LHCN-M2 (cell line): ENCODE measurements around the gene GLT1D1. TPM values are rescaled to one million over a fixed set of nuclear protein-coding genes. Genes with fewer than 3 reads are reported as not detected.
"Not testable (repeated sequence)": the region's sequence is repeated elsewhere in the genome, so short reads cannot be mapped to it uniquely, and the experiment has no call there.

ENCODE experiments used
- DNase-seq: peaks from one replicate; pipeline ENCODE4 v3.0.0-alpha.2; 2012; ENCODE audit warnings: low read depth
- total RNA-seq: library from RNA; depleted of rRNA; stranded (reverse); fragments of >200 nt; gene quantifications from 2 replicates; pipeline ENCODE4 v1.2.3, GENCODE V29; 2014

The GLT1D1 gene
- total RNA-seq, 1 experiment from 2014 or later, result not detected

DNA sequence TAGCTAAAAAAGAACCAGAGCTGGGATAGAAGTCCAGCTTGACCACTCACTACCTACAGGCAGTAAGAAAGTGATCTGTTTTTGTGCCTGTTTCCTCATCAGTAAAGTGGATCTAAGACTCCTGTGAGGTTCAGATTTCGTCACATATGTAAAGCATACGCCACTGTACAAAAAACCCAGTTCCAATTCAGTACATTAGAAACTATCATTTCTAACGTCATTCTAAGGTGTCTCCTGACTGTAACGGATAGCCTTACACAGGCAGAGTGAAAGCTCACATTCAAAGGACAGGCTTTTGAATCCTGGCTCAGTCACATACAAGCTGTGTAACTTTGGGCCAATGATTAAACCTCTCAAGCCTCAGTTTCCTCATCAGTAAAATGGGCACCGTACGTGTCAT lies 33.0 kb upstream of the GLT1D1 start:
- no peak for DNase-seq

DNA sequence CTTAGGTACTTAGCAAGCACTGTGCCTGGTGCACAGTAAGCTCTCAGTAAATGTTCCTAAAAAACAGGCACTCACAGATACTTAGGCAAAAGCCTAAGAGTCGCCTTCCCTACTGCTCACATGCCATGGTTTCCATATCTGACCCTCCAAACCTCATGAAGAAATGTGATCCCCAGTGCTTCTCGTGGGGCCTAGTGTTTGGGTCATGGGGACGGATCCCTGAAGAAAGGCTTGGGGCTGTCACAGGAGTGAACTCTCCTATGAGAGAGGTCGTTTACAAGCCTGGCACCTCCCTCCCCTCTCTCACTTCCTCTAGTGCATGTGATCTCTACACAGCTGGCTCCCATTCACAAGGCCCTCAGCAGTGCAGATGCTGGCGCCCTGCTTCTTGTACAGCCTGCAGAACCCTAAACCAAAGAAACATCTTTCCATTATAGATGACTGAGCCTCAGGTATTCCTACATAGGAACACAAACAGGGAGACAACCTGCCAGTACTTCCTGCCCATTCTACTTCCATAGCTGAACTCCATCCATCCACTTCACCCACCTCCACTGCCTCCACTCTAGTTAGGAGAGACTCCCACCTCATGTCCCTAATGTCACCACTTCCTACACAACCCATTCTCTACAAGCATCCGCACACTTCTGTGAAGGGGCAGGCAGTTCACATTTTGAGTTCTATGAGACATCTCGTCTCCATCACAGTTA lies 32.4 kb upstream of the GLT1D1 start:
- no peak for DNase-seq

DNA sequence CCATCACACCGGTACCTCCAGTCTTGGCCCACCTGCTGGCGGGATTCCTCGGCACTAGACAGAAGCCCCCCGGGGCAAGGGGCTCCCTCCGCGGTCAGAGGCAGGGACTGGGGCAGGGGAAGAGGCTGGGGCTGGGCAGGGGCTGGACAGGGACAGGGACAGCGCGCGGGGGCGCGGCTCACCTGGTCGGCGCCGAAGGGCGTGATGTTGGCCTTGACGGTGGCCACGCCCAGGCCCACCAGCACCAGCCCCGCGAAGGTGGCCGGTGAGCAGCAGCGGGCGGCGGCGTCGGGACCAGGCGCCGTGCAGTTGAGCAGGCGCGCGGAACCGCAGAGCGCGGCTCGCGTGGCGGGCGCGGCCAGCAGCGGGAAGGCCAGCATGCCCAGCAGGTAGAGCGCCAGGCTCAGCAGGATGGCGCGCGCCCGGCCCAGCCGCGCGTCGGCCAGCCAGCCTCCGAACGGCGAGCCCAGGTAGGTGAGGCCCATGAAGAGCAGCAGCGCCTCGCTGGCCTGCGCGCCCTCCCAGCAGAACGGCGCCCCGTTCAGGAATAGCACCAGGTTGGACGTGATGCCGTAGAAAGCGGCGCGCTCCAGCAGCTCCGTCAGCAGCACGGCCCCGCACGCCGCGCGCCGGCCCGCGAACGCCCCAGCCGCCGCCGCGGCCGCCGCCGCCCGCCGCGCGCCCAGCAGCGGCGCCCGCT lies 29.9 kb upstream of the GLT1D1 start:
- DNase-seq, result no peak

DNA sequence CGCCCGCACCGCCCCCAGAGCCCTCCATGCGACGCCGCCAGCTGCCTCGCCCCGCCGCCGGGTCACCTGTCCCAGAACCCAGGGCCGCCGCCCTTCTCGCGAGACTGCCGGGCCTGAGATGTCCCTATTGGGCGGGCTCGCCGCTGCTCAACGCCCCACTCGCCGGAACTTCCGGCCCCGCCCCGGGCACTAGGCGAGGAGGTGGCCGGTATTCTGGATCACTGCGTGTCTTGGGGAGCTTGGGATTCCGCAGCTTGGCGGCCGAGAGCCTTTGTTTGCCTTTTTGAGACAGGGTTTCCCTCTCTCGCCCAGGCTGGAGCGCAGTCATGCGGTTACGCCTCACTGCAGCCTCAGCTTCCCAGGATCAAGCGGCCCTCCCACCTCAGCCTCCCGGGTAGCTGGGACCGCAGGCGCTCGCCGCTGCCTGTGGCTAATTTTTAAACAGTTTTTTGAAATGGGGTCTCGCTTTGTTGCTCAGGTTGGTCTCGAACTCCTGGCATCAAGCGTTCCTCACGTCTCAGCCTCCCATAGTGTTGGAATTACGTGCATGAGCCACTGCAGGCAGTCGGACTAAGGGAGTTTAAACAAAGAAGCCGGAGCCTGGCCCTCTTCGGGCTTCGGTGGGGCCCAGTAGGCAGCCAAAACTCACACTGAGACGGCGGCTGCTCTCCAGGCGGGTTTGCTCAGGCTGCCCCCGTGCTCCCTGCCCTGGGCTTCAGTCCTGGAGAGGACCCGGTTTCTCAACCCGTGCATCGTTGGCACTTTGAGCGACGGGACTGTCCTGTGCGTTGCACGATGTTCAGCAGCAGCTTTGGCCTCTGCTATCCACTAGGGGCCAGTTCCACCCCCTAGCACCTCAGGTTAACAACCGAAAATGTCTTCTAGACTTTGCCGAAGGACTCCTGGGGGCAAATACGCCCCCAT lies 29.1 kb upstream of the GLT1D1 start, which contains the start of gene SLC15A4:
Gene SLC15A4, minus strand, starts transcription at position 43 of the 924 bp plus-strand sequence. Its CDS starts 15 bp downstream, at position 28.
- DNase-seq, result peak; percentile 87

DNA sequence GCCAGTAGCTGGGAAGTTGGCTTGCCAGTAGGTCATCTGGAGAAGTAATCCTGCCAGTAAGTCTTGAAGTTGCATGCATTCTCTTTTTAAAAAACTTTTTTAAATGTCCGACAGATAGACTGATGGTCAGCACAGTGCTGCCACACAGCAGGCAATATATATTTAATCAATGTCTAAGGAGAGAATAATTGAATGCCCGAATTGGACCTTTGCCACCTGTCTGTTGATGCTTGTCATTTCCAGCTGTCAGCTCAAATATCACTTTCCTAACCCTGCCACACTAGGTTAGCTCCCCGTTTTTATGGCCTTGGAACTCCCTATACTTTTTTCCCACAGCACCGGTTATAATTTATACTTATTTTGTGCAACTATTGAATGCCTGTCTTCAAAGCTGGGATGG lies 27.4 kb upstream of the GLT1D1 start:
- no peak for DNase-seq

DNA sequence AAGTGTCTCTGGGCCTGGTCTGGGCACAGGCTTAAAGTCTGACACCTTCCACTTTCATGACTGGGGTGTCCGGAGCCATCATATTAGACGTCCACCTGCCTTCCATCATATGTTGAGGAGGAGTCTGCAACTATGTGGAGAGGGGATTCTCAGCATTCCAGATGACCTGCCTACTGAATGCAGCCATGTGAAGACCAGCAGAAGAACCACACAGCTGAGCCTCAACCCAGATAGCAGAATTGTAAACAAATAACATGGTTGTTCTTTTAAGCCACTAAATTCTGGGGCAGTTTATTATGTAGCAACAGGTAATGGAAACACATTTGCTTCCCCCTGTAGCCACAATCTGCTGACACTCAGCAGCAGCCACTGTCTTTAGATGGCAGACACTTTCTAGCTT lies 25.6 kb upstream of the GLT1D1 start:
- DNase-seq, result no peak

DNA sequence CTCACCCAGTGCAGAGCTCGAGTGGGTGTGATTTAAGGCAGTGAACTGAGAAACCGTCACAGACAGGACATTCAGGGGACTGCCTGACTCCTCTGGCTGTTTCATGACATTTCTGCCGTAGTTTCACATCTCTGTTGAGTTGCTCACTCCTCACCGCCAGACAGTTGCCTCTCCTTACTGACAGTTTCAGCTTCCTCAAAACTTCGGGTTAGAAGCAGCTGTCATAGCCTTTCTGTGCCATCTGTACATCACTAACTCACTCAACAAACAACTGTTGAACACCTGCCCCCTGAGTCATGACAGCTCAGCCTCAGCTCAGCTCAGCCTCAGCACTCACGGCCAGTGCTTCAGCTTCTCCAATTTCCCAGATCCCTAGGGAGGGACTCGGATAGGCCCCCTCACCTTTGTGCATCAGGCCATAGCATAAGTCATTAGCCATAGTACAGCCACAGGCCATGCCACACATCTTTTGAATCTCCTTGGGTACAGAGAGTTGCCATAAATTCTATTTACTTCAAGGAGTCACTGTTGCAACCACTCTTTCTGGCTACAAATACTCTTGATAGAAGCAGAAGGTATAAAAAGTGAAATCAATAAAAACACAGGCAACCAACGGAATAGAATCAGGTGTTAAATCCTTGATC lies 23.3 kb upstream of the GLT1D1 start:
- peak; percentile 92 for DNase-seq

DNA sequence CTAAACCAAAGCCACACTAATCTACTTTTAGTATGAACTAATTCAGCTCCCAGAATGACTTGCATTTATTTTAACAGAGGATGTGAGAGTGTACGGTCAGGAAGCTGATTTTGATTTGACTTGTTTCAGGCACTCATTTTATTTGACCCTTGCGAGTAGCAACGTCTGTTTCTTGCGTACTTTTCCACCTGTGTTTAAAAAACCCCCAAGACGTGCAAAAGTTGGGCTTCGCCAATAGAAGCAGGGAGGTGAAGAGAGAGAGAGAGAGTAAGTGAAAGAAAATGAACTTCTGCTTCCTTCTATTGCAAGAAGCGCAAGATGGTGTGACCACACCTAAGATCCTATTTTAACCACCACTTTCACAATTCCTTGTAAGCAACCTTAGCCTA lies 22.8 kb upstream of the GLT1D1 start:
- no peak for DNase-seq

DNA sequence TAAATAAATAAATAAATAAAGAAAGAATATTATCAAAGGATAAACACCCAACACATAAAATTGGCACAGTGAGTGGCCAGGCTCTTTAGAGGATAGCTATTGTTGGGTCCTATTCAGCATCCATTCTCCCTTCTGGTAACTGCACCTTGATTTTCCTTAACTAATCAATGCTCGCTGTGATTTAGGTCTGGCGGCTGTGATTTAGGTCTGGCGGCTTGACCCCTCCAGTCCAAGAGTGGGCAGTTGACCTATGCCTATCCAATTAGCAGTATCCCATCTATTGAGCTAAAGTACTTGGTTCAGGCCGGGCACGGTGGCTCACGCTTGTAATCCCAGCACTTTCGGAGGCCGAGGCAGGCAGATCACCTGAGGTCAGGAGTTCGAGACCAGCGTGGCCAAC lies 19.9 kb upstream of the GLT1D1 start:
- no peak for DNase-seq

DNA sequence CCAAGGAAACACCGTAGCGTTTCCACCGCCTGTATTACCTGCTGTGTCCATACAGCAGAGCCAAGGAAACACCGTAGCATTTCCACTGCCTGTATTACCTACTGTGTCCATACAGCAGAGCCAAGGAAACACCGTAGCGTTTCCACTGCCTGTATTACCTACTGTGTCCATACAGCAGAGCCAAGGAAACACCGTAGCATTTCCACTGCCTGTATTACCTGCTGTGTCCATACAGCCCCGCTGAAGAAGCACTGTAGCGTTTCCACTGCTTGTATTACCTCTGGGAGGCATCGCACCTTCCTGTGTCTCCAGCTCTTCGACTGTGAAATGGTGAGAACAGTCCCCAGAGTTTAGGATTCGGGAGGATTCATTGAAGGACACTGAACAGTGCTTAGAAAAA lies 13.4 kb upstream of the GLT1D1 start:
- DNase-seq, result not testable (repeated sequence)

DNA sequence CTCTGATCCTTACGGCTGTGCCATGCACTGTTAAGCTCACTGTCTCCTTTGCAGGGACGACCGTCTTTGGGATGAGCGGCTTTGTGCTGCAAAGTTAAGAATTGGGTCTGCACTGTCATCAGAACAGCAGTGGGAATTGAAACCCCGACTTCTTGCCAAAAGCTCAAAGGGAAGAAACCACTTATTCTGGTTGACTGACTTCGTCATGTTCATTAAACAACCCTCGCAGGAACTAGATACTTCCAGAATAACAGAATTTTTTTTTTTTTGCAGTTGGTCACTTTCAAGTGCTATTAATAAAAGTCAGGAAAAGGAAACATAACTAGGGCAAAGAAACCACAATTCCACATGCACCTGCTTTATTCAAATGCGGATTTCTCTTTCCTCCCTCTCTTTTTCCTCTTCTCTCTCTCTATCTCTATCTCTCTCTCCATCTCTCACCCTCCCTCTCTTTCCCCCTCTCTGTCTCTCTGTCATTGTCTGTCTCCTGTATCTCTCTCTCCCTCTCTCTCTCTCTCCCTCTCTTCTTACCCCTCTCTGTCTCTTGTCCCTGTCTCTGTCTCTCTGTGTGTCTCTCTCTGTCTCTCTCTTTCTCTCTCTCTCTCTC lies 12.3 kb upstream of the GLT1D1 start:
- peak; percentile 15 for DNase-seq

DNA sequence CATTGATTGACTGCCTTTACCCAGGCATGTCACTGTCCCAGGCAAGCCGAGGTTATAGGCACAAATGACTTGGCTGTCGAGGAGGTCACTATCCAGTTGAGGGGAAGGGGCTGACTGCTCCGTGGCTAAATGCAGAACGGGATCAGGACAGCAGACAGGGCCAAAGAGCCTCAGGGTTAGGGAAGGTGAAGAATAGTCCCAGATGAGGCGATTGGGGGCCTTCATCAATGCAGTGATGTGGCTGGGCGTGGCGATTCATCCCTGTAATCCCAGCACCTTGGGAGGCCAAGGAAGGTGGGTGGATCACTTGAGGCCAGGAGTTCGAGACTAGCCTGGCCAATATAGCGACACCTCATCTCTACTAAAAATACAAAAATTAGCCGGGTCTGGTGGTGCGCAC lies 10.7 kb upstream of the GLT1D1 start:
- no peak for DNase-seq

DNA sequence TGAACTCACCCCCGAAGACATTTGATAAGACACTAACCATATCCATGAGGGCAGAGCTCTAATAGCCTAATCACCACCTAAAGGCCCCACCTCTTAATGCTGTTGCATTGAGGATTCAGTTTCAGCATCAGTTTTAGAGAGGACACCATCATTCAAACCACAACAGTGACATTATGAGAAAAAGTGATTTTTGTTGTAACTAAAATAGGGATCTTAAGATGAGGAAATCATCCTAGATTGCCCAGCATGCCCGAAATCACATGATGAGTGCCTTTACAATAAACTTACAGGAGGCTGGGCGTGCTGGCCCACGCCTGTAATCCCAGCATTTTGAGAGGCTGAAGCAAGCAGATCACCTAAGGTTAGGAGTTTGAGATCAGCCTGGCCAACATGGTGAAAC lies 9.7 kb upstream of the GLT1D1 start:
- no peak for DNase-seq

DNA sequence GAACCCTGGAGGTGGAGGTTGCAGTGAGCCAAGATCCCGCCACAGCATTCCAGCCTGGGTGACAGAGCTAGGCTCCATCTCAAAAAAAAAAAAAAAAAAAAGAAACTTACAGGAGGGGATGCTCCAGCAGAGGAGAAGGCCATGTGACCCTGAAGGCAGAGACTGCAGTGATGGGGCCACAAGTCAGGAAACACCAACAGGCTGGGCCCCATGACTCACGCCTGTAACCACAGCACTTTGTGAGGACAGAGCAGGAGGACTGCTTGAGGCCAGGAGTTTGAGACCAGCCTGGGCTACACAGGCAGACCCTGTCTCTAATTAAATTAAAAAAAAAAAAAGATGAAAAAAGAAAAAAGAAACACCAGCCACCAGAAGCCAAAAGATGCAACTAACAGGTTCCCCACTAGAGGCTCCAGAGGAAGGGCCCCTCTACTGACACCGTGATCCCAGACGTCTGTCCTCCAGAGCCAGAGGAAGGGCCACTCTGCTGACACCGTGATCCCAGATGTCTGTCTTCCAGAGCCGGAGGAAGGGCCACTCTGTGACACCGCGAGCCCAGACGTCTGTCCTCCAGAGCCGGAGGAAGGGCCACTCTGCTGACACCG lies 9.1 kb upstream of the GLT1D1 start:
- no peak for DNase-seq

DNA sequence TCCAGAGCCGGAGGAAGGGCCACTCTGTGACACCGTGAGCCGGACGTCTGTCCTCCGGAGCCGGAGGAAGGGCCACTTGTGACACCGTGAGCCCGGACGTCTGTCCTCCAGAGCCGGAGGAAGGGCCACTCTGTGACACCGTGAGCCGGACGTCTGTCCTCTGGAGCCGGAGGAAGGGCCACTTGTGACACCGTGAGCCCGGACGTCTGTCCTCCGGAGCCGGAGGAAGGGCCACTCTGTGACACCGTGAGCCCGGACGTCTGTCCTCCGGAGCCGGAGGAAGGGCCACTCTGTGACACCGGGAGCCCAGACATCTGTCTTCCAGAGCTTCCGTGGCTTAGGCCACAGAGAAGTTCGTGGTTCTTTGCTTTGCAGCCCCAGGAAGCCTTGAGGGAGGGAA lies 6.6 kb upstream of the GLT1D1 start:
- not testable (repeated sequence) for DNase-seq

DNA sequence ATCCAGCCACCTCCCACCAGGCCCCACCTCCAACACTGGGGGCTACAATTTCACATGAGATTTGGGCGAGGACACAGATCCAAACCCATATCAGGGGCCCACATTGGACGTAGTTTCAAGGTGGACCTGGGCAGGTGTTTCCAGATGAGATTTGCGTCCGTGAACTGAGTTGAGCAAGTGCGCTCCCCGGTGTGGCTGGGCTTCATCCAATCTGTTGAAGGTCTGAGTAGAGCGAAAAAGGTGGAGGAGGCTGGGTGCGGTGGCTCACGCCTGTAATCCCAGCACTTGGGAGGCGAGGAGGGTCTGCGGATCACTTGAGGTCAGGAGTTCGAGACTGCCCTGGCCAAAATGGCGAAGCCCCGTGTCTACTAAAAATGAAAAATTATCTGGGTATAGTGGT lies 4.9 kb upstream of the GLT1D1 start:
- no peak for DNase-seq

DNA sequence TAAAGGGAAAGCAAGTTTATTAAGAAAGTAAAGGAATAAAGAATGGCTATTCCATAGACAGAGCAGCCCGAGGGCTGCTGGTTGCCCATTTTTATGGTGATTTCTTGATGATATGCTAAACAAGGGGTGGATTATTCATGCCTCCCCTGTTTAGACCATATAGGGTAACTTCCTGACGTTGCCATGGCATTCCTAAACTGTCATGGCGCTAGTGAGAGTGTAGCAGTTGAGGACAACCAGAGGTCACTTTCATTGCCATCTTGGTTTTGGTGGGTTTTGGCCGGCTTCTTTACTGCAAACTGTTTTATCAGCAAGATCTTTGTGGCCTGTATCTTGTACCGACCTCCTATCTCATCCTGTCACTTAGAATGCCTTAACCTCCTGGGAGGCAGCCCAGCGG lies 3.5 kb upstream of the GLT1D1 start:
- not testable (repeated sequence) for DNase-seq

DNA sequence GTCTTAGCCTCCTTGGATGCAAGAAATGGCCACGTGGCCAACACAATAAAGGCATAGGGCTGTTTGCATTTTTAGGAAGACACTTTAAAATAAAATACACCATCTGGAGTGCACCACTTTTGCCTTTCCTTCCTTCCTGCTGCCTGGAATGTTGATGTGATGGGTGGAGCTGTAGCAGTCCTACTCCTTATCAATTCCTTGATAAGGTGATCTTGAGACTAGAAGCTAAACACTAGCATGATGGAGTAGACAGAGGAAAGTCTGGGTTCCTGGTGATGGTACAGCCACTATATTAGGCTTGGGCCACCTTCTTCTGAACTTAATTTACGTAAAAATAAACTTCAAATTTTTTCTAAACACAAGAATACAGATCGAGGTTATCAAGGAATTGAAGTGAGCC lies 2.9 kb upstream of the GLT1D1 start:
- no peak for DNase-seq

DNA sequence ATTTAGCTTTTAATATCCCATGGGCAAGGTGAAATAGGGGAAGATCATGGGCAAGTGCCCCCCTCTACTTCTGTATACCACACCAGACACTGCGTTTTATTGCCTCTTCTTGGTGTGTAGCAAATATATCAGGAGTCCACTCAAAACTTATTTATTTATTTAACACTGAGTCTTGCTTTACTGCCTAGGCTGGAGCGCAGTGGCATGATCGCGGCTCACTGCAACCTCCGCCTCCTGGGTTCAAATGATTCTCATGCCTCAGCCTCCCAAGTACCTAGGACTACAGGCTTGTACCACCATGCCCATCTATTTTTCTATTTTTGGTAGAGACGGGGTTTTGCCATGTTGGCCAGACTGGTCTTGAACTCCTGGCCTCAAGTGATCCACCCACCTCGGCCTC lies 1.8 kb upstream of the GLT1D1 start:
- not testable (repeated sequence) for DNase-seq

DNA sequence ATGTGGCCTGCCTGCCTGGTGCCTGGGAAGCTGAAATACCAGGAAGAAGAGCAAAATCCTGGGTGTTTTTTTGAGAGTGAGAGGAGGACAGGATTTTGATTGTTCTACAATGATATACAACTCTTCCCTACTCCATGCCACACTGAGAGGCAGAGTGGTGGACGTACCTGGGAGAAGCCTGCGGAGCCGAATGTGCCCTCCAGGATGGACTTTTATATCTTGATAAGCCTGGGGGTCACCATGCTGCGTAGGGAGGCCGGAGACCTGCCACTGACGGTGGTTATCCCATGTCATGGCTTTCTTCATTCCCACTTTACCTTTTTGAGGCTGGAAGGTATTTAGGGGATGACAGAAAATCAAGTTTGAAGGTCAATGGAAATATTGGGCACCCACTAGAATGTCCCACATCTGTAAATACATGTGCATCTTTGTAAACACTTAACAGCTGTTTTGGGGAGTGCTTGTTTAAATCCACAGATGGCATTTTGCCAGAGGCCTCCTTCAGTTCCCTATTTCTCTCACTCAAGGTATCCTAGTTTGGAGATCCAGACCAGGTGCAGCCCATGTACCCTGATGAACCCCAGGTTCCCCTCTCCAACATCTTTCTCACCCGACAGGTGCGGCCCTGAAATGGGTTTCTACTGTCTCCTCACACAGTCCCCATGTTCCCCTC lies 1.1 kb upstream of the GLT1D1 start:
- DNase-seq, result no peak
